ENCODE data around the gene XYLT1. TPM values are rescaled to one million over a fixed set of nuclear protein-coding genes. Genes with fewer than 3 reads are reported as not detected.

The XYLT1 gene
- total and polyA plus RNA-seq, 10 of the 15 experiments (the other 5 are each of a cell fraction or from before 2014, with no cell fraction given), result 0.88 to 14.8 (median 5.8) TPM

DNA sequence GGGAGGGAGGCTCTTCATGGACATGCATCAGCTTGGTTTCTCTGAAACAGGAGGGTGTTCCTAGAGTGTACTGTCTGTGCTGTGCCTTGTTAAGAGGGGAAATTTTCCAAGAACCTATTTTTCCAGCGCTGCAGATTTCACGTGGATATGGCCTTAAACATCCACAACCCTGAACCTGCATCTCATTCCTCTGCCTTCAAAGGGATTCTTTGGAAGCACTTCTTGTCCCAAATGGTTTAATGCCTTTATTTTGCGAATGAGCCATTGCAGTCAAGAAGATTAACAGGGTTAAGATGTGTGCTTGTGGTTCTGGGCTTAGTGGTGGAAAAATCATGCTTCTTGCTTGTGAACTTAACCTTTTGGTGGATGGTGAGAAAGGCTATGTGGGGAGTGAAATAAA lies 161.2 kb downstream of the XYLT1 start:
- DNase-seq (ENCODE audit: low read depth, low spot score), result no peak
- Histone ChIP-seq H3K27ac (ENCODE audit: control insufficient read depth, insufficient read depth) (no peak overlapping the region), H3K36me3 (ENCODE audit: control insufficient read depth in 2 of 2, insufficient read depth in 2 of 2, low read length in 1 of 2) (no peaks in the 10 kb centered on the region; a peak in 2 of 4 replicates), H3K27me3 (replicated peaks in 1 of 2; ENCODE audit: control insufficient read depth in 2 of 2, insufficient read depth in 2 of 2, low read length in 1 of 2) (no peaks in the 10 kb centered on the region), H3K9ac (ENCODE audit: control insufficient read depth, insufficient read depth, low read length) (no peak overlapping the region), H3K79me2 (ENCODE audit: control insufficient read depth, insufficient read depth, low read length) (no peaks in the 10 kb centered on the region), H3K4me2 (ENCODE audit: control insufficient read depth, insufficient read depth) (no peak overlapping the region), H2AFZ (ENCODE audit: control insufficient read depth, low read depth, low read length) (no peak overlapping the region), H3K4me3 (no peak overlapping the region), H3K4me1 (ENCODE audit: control insufficient read depth, insufficient read depth, low read length) (peaks cover 17% of the 10 kb centered on the region), H3K9me3 (replicated peaks; ENCODE audit: control insufficient read depth, insufficient read depth, low read length) (peaks cover 4% of the 10 kb centered on the region; the same call in 2 of the 3 replicates), H4K20me1 (ENCODE audit: control insufficient read depth, insufficient read depth) (no peaks in the 10 kb centered on the region)
- no TSS peak for BruUV-seq (replicated peaks)
- ChIA-PET RAD21 (ENCODE audit: unreplicated experiment) (interaction anchor here (0.5 to 2.0 kb wide), 3 partner anchors 12 to 449 kb away, joined by 3 to 5 read pairs (median 5); no protein-coding TSS in a partner anchor), CTCF (interaction anchor here (0.8 kb wide), 1 partner anchor 9 kb away, joined by 3 read pairs; no protein-coding TSS in a partner anchor), SMC1A (ENCODE audit: uncharacterized antibody, unreplicated experiment) (interaction anchor here (0.6 to 9.7 kb wide), 5 partner anchors 8 to 62 kb away, joined by 3 to 88 read pairs (median 4); no protein-coding TSS in a partner anchor), POLR2A (no interaction called here)
- intact Hi-C loops (cut with micrococcal nuclease; ENCODE audit: unreplicated experiment), result loop anchor here (10.0 kb wide), 1 partner anchor 225 kb away; no protein-coding TSS in a partner anchor
- no peak for ATAC-seq
- in situ Hi-C loops (cut with MboI), result no loop called here
- no peak for FAIRE-seq
- TF ChIP-seq ZZZ3 (IDR thresholded peaks at IDR 0.05; ENCODE audit: control insufficient read depth, insufficient read length, low read depth) (no peak), NFYA (IDR thresholded peaks at IDR 0.05; ENCODE audit: borderline replicate concordance, low read depth, low read length) (no peak), POU2F2 (IDR thresholded peaks at IDR 0.05; ENCODE audit: borderline replicate concordance, low read depth, low read length) (no peak), YBX1 (IDR thresholded peaks at IDR 0.05) (no peak), FOXK2 (IDR thresholded peaks at IDR 0.05) (no peak), ZBTB33 (IDR thresholded peaks at IDR 0.05) (no peak), BHLHE40 (IDR thresholded peaks at IDR 0.05; ENCODE audit: borderline replicate concordance in 1 of 2, low read depth in 2 of 2, low read length in 1 of 2) (no peak), CBFB (IDR thresholded peaks at IDR 0.05; ENCODE audit: low read depth) (no peak), HDAC6 (IDR thresholded peaks at IDR 0.05; ENCODE audit: unreplicated experiment) (no peak)
- TF ChIP-seq, protein P1, sequence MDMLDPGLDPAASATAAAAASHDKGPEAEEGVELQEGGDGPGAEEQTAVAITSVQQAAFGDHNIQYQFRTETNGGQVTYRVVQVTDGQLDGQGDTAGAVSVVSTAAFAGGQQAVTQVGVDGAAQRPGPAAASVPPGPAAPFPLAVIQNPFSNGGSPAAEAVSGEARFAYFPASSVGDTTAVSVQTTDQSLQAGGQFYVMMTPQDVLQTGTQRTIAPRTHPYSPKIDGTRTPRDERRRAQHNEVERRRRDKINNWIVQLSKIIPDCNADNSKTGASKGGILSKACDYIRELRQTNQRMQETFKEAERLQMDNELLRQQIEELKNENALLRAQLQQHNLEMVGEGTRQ (IDR thresholded peaks at IDR 0.05; ENCODE audit: borderline replicate concordance, low read depth, low read length), result no peak
- TF ChIP-seq, protein P2, sequence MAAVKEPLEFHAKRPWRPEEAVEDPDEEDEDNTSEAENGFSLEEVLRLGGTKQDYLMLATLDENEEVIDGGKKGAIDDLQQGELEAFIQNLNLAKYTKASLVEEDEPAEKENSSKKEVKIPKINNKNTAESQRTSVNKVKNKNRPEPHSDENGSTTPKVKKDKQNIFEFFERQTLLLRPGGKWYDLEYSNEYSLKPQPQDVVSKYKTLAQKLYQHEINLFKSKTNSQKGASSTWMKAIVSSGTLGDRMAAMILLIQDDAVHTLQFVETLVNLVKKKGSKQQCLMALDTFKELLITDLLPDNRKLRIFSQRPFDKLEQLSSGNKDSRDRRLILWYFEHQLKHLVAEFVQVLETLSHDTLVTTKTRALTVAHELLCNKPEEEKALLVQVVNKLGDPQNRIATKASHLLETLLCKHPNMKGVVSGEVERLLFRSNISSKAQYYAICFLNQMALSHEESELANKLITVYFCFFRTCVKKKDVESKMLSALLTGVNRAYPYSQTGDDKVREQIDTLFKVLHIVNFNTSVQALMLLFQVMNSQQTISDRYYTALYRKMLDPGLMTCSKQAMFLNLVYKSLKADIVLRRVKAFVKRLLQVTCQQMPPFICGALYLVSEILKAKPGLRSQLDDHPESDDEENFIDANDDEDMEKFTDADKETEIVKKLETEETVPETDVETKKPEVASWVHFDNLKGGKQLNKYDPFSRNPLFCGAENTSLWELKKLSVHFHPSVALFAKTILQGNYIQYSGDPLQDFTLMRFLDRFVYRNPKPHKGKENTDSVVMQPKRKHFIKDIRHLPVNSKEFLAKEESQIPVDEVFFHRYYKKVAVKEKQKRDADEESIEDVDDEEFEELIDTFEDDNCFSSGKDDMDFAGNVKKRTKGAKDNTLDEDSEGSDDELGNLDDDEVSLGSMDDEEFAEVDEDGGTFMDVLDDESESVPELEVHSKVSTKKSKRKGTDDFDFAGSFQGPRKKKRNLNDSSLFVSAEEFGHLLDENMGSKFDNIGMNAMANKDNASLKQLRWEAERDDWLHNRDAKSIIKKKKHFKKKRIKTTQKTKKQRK (IDR thresholded peaks at IDR 0.05; ENCODE audit: low read depth, low read length), result no peak
- 63% methylated on average over 3 of the region's 3 CpGs for WGBS (ENCODE audit: insufficient coverage, insufficient replicate concordance, low lambda C conversion rate, missing lambda C conversion rate)

Measured in GM12878 (cell line).